DMS 273 (cell line): ENCODE measurements around the gene SCN4B.
A peak's percentile ranks its signal among the peaks of the same experiment; 100 is the strongest.

ENCODE experiments used
- DNase-seq: peaks from one replicate; lab custom pipeline; 2025; ENCODE audit not compliant: unreplicated experiment; lab: John Stamatoyannopoulos, UW

Gene SCN4B

GRCh38 chr11:118105657-118106305, 46.8 kb downstream of the SCN4B start:
- DNase-seq: no peak

- no peak for DNase-seq
These were observed 48.1 kb downstream of the SCN4B start for GRCh38 chr11:118104491-118104890.

- DNase-seq: no peak
These were observed 49.8 kb downstream of the SCN4B start for GRCh38 chr11:118102721-118103261.

- DNase-seq: no peak
These were observed 51.9 kb downstream of the SCN4B start for GRCh38 chr11:118100691-118101232.

GRCh38 chr11:118099838-118100556, 52.6 kb downstream of the SCN4B start:
- DNase-seq: peak; percentile 33

GRCh38 chr11:118098996-118099837, 53.4 kb downstream of the SCN4B start:
- peak; percentile 93 for DNase-seq

- DNase-seq: no peak
These were observed 56.7 kb downstream of the SCN4B start for GRCh38 chr11:118095967-118096367.

- no peak for DNase-seq
These were observed 57.1 kb downstream of the SCN4B start for GRCh38 chr11:118095493-118095892.

GRCh38 chr11:118092907-118093571, 59.6 kb downstream of the SCN4B start:
- no peak for DNase-seq

GRCh38 chr11:118091690-118092089, 60.9 kb downstream of the SCN4B start:
- DNase-seq: no peak

GRCh38 chr11:118090545-118091162, 62.0 kb downstream of the SCN4B start:
- no peak for DNase-seq

- no peak for DNase-seq
These were observed 64.1 kb downstream of the SCN4B start for GRCh38 chr11:118088531-118088930.

GRCh38 chr11:118087931-118088330, 64.7 kb downstream of the SCN4B start:
- DNase-seq: no peak

- peak; percentile 3 for DNase-seq
These were observed 65.5 kb downstream of the SCN4B start, which contains the start of gene SMIM35 for GRCh38 chr11:118086913-118087768. Gene SMIM35, minus strand, starts transcription at chr11:118086963. Its CDS starts 206 bp downstream, at chr11:118086757.

GRCh38 chr11:118084656-118085055, 68.0 kb downstream of the SCN4B start:
- DNase-seq: no peak

- DNase-seq: no peak
These were observed 68.4 kb downstream of the SCN4B start for GRCh38 chr11:118084247-118084646.
